ENCODE data around the gene OBSCN.

Gene OBSCN

GRCh38 chr1:228390649-228391048, 182.8 kb downstream of the OBSCN start:
- TF ChIP-seq POLR2AphosphoS5 (IDR thresholded peaks at IDR 0.05; ENCODE audit: low read depth, low read length) (no peak), POU2F2 (IDR thresholded peaks at IDR 0.05; ENCODE audit: low read depth, low read length) (no peak), SPI1 (IDR thresholded peaks at IDR 0.05; ENCODE audit: low read depth, low read length) (no peak), TAF1 (IDR thresholded peaks at IDR 0.05; ENCODE audit: low read depth, low read length) (no peak), PAX5 (IDR thresholded peaks at IDR 0.05; ENCODE audit: insufficient read depth, low read length, severe bottlenecking) (no peak), POLR2A (IDR thresholded peaks at IDR 0.05; ENCODE audit: low read depth, low read length) (no peak)
- DNase-seq (ENCODE audit: insufficient read length, low spot score) (no peak), FAIRE-seq (no peak)

- FAIRE-seq (no peak), DNase-seq (ENCODE audit: insufficient read length, low spot score) (no peak)
- no peak for TF ChIP-seq PAX5 (IDR thresholded peaks at IDR 0.05; ENCODE audit: insufficient read depth, low read length, severe bottlenecking)
- 0 out of 2 replicates have a peak, but pooled peaks have one; percentile 11 for TF ChIP-seq POLR2A (IDR thresholded peaks at IDR 0.05; ENCODE audit: low read depth, low read length)
These were observed 183.7 kb downstream of the OBSCN start for GRCh38 chr1:228391411-228392020.

- FAIRE-seq = no peak
- DNase-seq (ENCODE audit: insufficient read length, low spot score) = no peak
- no peak for TF ChIP-seq SPI1 (IDR thresholded peaks at IDR 0.05; ENCODE audit: low read depth, low read length)
- peak; percentile 19; the same call in 1 of the 2 replicates for TF ChIP-seq POLR2A (IDR thresholded peaks at IDR 0.05; ENCODE audit: low read depth, low read length)
These were observed 184.5 kb downstream of the OBSCN start for GRCh38 chr1:228392111-228392936.

- FAIRE-seq (no peak), DNase-seq (ENCODE audit: insufficient read length, low spot score) (no peak)
- TF ChIP-seq PAX5 (IDR thresholded peaks at IDR 0.05; ENCODE audit: insufficient read depth, low read length, severe bottlenecking) (no peak), SPI1 (IDR thresholded peaks at IDR 0.05; ENCODE audit: low read depth, low read length) (no peak), TAF1 (IDR thresholded peaks at IDR 0.05; ENCODE audit: low read depth, low read length) (no peak), POU2F2 (IDR thresholded peaks at IDR 0.05; ENCODE audit: low read depth, low read length) (no peak), POLR2A (IDR thresholded peaks at IDR 0.05; ENCODE audit: low read depth, low read length) (no peak), POLR2AphosphoS5 (IDR thresholded peaks at IDR 0.05; ENCODE audit: low read depth, low read length) (no peak)
These were observed 185.4 kb downstream of the OBSCN start for GRCh38 chr1:228393268-228393701.

- DNase-seq (ENCODE audit: insufficient read length, low spot score) = no peak
- FAIRE-seq = no peak
- no peak for TF ChIP-seq TAF1 (IDR thresholded peaks at IDR 0.05; ENCODE audit: low read depth, low read length)
- TF ChIP-seq PAX5 (IDR thresholded peaks at IDR 0.05; ENCODE audit: insufficient read depth, low read length, severe bottlenecking) = no peak
- no peak for TF ChIP-seq POLR2A (IDR thresholded peaks at IDR 0.05; ENCODE audit: low read depth, low read length)
- no peak for TF ChIP-seq SPI1 (IDR thresholded peaks at IDR 0.05; ENCODE audit: low read depth, low read length)
- TF ChIP-seq POLR2AphosphoS5 (IDR thresholded peaks at IDR 0.05; ENCODE audit: low read depth, low read length) = no peak
- TF ChIP-seq POU2F2 (IDR thresholded peaks at IDR 0.05; ENCODE audit: low read depth, low read length) = no peak
These were observed 186.1 kb downstream of the OBSCN start for GRCh38 chr1:228393811-228394570.

- no peak for TF ChIP-seq POU2F2 (IDR thresholded peaks at IDR 0.05; ENCODE audit: low read depth, low read length)
- no peak for TF ChIP-seq SPI1 (IDR thresholded peaks at IDR 0.05; ENCODE audit: low read depth, low read length)
- TF ChIP-seq TAF1 (IDR thresholded peaks at IDR 0.05; ENCODE audit: low read depth, low read length) = no peak
- no peak for TF ChIP-seq PAX5 (IDR thresholded peaks at IDR 0.05; ENCODE audit: insufficient read depth, low read length, severe bottlenecking)
- TF ChIP-seq POLR2A (IDR thresholded peaks at IDR 0.05; ENCODE audit: low read depth, low read length) = no peak
- no peak for TF ChIP-seq POLR2AphosphoS5 (IDR thresholded peaks at IDR 0.05; ENCODE audit: low read depth, low read length)
- FAIRE-seq (no peak), DNase-seq (ENCODE audit: insufficient read length, low spot score) (no peak)
These were observed 186.9 kb downstream of the OBSCN start for GRCh38 chr1:228394571-228395394.

GRCh38 chr1:228396770-228397662, 189.2 kb downstream of the OBSCN start:
- no peak for FAIRE-seq
- TF ChIP-seq POLR2AphosphoS5 (IDR thresholded peaks at IDR 0.05; ENCODE audit: low read depth, low read length) (no peak), POLR2A (IDR thresholded peaks at IDR 0.05; ENCODE audit: low read depth, low read length) (no peak), PAX5 (IDR thresholded peaks at IDR 0.05; ENCODE audit: insufficient read depth, low read length, severe bottlenecking) (no peak), SPI1 (IDR thresholded peaks at IDR 0.05; ENCODE audit: low read depth, low read length) (no peak), TAF1 (IDR thresholded peaks at IDR 0.05; ENCODE audit: low read depth, low read length) (no peak), POU2F2 (IDR thresholded peaks at IDR 0.05; ENCODE audit: low read depth, low read length) (no peak)
- DNase-seq (ENCODE audit: insufficient read length, low spot score) = no peak

- DNase-seq (ENCODE audit: insufficient read length, low spot score) (no peak), FAIRE-seq (no peak)
- TF ChIP-seq POU2F2 (IDR thresholded peaks at IDR 0.05; ENCODE audit: low read depth, low read length) = no peak
- no peak for TF ChIP-seq POLR2AphosphoS5 (IDR thresholded peaks at IDR 0.05; ENCODE audit: low read depth, low read length)
These were observed 190.1 kb downstream of the OBSCN start for GRCh38 chr1:228397966-228398365.

Data from GM12891 (cell line).